Fibroblast of peridontal ligament (primary cell): ENCODE data around the gene FAM181A.
A peak's percentile ranks its signal among the peaks of the same experiment; 100 is the strongest.

Source experiments
- DNase-seq: peaks from one replicate; pipeline ENCODE4 v3.0.0-alpha.2; 2010; ENCODE audit errors: extremely low read depth

Gene FAM181A

GRCh38 chr14:93903342-93904184, 23.6 kb upstream of the FAM181A start:
- no peak for DNase-seq

GRCh38 chr14:93905623-93906022, 21.5 kb upstream of the FAM181A start:
- DNase-seq: no peak

- peak; percentile 9 for DNase-seq
These were observed 20.5 kb upstream of the FAM181A start for GRCh38 chr14:93906341-93907329.

- peak; percentile 14 for DNase-seq
These were observed 17.6 kb upstream of the FAM181A start for GRCh38 chr14:93909429-93910128.

GRCh38 chr14:93911975-93912615, 15.0 kb upstream of the FAM181A start:
- no peak for DNase-seq

DNA sequence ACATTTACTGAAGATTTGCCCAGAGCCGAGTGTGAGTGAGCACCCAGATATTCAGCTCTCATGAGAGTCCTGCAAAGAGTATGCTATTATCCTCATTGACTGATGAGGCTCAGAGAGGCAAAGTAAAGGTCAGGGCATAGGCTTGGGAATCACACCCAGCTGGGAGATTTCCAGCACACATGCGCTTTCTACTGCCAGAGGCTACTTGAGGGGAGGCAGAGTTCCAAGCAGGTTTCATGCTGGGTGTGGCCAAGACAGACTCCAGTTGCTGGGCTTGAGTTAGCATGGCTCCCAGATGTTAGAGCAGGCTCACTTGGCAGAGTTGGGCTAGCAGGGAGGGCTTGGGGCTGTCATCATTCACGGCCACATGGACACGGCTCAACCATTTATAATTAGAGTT, 14.4 kb upstream of the FAM181A start:
- no peak for DNase-seq

DNA sequence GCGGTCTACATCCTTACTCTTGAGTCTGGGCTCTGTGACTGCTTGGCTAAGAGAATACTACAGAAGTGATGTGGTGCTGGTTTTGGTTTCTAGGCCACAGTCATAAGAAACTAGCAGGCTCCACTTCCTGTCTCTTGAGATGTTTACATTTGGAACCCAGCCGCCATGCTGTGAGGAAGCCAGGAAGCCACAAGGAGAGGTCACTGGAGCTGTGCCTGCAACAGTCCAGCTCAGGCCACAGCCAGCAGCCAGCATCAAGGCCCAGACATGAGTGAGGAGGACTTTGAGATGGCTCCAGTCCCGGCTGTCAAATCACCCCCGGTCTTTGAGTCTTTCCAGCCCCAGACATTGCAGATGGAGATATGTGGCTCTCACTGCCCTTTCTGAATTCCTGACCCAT, 12.9 kb upstream of the FAM181A start:
- no peak for DNase-seq

DNA sequence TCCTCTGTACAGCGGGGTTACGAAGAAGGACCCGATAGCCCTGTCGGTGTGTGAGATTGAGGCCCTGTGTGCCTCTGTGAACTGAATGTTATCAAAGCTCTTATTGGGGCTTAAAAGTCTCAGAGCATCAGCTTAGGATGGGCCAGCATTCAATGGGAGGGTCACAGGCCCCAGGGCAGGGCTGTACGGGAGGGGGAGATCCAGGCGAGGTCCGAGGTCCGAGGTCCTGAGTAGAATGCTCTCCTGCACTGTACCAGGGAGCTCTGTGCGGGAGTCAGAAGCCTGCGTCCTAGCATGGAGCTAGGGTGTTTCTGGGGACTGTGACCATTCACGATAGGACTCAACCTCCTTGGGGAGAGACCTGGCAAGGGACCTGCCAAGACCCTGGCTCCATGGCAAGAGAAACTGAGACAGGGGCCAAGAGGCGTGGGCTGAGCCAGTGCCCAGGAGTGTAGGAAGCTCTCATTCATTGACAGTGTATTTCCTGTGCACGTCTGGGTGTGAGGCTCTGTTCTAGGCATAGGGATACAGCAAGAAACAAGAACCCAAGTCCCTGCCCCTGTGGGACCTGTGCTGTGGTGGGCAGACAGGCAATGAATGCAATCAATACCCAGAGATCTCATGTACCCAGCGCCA, 12.0 kb upstream of the FAM181A start:
- DNase-seq: no peak

DNA sequence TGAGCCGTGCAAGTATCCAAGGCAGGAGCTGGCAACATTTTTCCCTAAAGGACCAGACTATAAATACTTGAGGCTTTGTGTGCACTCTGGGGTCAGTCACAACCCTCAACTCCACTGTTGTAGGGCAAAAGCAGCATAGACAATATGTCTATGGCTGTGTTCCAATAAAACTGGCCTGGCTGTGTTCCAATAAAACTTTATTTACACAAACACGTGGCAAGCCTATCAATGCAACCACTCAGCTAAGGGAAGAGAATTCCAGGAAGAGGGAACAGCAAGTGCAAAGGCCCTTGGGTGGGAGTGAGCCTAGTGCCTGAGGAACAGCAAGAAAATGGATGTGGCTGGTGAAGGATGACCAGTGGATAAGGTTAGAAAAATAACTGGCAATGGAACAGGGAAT, 11.3 kb upstream of the FAM181A start:
- no peak for DNase-seq

DNA sequence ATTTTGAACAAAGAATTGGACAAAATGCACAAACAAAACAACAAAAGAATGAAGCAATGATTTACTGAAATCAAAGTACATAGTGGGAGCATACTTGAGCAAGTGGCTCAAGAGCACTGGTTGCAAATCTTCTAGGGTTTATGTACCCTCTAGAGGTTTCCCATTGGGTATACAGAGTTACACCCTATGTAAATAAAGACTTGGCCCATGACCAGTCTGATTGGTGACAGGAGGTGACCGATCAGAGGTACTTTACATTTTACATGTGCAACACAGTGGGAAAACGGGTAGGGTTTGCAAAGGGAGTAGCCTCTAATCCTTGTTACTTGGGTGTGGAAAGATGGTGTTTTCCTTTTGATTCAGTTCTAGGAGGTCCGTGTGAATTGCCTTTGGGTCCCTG, 10.6 kb upstream of the FAM181A start:
- no peak for DNase-seq

- DNase-seq: no peak
These were observed 10.0 kb upstream of the FAM181A start for GRCh38 chr14:93917141-93917540.

DNA sequence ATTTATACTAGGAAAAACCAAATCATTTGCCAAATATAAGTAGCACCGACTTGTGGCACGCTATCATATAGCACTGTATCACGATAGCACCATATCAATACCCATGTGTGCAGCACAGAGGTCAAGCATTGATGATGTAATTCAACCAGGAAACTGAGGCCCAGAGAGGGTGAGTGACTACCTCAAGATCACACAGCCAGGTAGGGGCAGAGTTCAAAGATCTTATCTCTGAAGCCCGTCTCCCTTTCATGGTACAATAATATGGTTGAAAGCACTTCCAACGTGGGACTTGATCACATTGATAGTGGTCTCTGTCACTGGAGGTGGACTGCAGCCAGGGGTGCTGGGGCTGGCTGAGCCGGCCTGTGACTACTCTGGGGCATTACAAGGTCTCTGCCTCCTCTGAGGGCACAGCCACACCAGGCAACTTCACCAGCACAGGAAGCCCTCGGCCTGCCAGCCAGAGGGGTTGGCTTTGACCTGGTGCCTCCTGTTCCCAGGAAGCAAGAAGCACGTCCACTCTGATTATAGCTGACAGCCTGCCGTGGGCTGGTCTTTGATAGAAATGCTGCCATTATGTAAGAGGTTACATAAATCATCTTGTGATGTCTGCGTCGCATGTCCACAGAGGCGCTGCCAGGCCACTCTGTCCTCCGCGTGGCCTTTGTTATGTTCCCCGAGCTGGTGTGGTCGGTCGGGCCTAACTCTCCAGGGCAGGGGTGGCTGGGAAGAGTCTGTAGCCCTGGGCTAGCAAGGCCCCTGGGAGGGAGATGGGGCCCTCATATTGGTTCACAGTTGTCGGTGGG, 5.9 kb upstream of the FAM181A start:
- DNase-seq: no peak

DNA sequence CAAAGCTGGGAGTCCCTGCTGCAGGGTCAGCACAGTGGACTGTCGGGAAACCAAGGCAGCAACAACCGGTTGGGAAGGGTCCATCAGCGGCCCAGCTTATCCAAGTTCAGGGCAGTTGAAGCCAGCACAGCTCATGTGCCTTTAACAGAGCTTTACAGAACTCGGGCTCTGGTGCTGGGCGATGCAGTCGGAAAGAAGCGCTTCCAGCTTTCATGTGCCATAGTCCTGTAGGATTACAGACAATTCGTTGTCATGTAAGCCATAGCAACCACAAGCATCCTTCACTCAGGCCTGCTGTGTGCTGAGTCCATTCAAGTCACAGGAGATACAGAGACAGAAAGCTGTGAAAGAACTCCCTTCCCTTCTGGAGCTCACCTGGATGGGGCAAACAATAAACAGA, 3.5 kb upstream of the FAM181A start:
- DNase-seq: no peak

- DNase-seq: no peak
These were observed 2.4 kb upstream of the FAM181A start for GRCh38 chr14:93924592-93925355.

DNA sequence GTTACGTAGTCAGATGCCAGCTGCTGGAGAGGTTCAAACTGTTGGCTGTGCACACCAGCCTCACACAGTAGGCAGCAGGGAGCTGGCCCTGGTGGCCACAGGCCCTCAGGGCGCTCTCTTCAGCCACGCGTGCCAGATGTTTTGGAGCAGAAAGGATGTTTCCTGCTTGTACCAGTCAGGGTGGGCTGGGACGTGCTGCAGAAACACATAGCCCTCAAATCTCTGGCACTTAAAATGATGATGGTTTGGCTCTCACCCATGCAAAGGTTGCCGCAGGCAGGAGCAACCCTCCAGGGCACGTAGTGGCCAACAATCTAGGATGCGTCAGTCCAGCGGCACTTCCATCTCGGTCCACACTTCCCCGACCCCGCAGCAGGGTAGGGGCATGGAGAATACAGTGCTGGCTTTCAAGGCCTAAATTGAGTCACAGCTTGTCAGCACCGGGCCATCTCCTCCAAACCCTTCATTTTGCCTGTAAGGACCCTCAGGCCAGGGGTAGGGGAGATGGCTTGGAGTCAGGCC, 1.7 kb upstream of the FAM181A start:
- DNase-seq: no peak

GRCh38 chr14:93926245-93926872, 785 bp upstream of the FAM181A start:
- no peak for DNase-seq

GRCh38 chr14:93927800-93928145, 629 bp downstream of the FAM181A start:
- DNase-seq: no peak

DNA sequence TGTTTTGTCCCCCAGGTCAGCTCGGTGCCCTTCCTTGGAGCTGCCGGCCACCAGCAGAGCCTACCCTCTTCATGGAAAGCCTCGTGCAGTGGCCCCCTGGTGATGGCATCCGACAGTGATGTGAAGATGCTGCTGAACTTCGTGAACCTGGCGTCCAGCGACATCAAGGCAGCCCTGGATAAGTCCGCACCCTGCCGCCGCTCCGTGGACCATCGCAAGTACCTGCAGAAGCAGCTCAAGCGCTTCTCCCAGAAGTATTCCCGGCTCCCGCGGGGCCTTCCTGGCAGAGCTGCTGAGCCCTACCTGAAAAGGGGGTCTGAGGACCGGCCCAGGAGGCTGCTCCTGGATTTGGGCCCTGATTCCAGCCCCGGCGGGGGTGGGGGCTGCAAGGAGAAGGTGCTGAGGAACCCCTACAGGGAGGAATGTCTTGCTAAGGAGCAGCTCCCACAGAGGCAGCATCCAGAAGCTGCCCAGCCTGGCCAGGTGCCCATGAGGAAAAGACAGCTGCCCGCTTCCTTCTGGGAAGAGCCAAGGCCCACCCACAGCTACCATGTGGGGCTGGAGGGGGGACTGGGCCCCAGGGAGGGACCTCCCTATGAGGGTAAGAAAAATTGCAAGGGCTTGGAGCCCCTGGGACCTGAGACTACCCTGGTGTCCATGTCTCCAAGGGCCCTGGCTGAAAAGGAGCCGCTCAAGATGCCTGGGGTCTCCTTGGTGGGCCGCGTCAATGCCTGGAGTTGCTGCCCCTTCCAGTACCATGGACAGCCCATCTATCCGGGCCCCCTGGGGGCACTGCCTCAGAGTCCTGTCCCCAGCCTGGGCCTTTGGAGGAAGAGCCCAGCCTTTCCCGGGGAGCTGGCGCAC, 1.3 kb downstream of the FAM181A start:
- DNase-seq: no peak
